ENCODE data around the gene TUBGCP2. TPM values are rescaled to one million over a fixed set of nuclear protein-coding genes. Genes with fewer than 3 reads are reported as not detected.
A peak's percentile ranks its signal among the peaks of the same experiment; 100 is the strongest.

Gene TUBGCP2
- total RNA-seq, 1 donor from 2014 or later, result 66.7 TPM

GRCh38 chr10:133336577-133337369 lies 28.1 kb upstream of the TUBGCP2 start, which contains the start of gene CALY:
Gene CALY, minus strand, starts transcription at chr10:133336896. Its CDS starts 7,907 bp downstream, at chr10:133328989.
- ATAC-seq (ENCODE audit: low read depth) (peak; percentile 40), DNase-seq (peak; percentile 55)
- POLR2A ChIA-PET, result interaction anchor here (0.6 to 1.7 kb wide), 2 partner anchors 21 to 35 kb away, joined by 4 to 8 read pairs; partner anchors contain the start of gene FUOM
- peak within 1 kb of the TSS; percentile 65 for H3K4me3 Mint-ChIP-seq
- TF ChIP-seq CTCF (IDR thresholded peaks at IDR 0.05), result no peak
- H3K9me3 Mint-ChIP-seq, result no peaks in the 10 kb centered on the region
- CTCF ChIA-PET, result no interaction called here
- H3K27me3 Mint-ChIP-seq, result peaks cover 17% of the 10 kb centered on the region
- H3K4me1 Mint-ChIP-seq, result peaks cover 6% of the 10 kb centered on the region
- intact Hi-C loops (cut with micrococcal nuclease), result loop anchor here (2.0 kb wide), 1 partner anchor 20 kb away; no protein-coding TSS in a partner anchor
- H3K27ac Mint-ChIP-seq, result no peak within 1 kb of the TSS
- no peaks in the 10 kb centered on the region for H3K36me3 Mint-ChIP-seq (ENCODE audit: low read depth)

DNA sequence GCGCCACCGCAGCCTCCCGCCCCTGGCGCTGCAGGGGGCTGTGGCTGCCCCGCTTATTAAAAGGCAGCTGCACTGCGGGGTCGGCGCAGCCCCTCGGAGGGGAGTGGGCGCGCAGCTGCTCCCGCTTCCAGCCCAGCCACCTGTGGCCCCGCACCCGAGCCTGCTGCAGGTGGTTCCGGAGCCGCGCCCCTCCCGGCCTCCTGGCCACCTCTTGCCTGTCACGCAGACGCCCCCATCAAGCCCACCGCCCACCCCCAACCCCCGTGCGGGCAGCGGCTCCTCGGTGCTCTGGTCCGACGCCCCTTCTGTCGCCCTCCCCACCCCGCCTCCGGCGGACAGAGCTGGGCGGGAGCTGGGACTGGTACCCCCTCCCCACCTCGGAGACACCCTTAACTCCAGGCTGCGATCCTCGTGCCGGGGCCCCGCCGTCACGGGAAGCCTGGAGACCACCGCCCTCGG lies 27.5 kb upstream of the TUBGCP2 start:
- H3K4me3 Mint-ChIP-seq, result no peak overlapping the region

GRCh38 chr10:133335246-133336117 lies 26.8 kb upstream of the TUBGCP2 start:
- TF ChIP-seq CTCF (IDR thresholded peaks at IDR 0.05), result no peak
- H3K9me3 Mint-ChIP-seq, result no peaks in the 10 kb centered on the region
- no peak overlapping the region for H3K27ac Mint-ChIP-seq
- ChIA-PET CTCF (no interaction called here), POLR2A (interaction anchor here (0.6 to 1.7 kb wide), 4 partner anchors 23 to 580 kb away, joined by 3 to 8 read pairs (median 3); partner anchors contain the start of gene FUOM)
- ATAC-seq (ENCODE audit: low read depth) (peak; percentile 49), DNase-seq (peak; percentile 54)
- H3K27me3 Mint-ChIP-seq, result peaks cover 7% of the 10 kb centered on the region
- intact Hi-C loops (cut with micrococcal nuclease), result loop anchor here (2.0 kb wide), 2 partner anchors 21 to 53 kb away; no protein-coding TSS in a partner anchor
- H3K4me3 Mint-ChIP-seq, result peak overlapping the region; percentile 65
- peaks cover 6% of the 10 kb centered on the region for H3K4me1 Mint-ChIP-seq
- no peaks in the 10 kb centered on the region for H3K36me3 Mint-ChIP-seq (ENCODE audit: low read depth)

More for the DNA sequence above, 27.5 kb upstream of the TUBGCP2 start:
- intact Hi-C loops (cut with micrococcal nuclease), result loop anchor here (2.0 kb wide), 1 partner anchor 21 kb away; no protein-coding TSS in a partner anchor
- Mint-ChIP-seq H3K9me3 (no peaks in the 10 kb centered on the region), H3K27me3 (peaks cover 11% of the 10 kb centered on the region), H3K4me1 (peaks cover 6% of the 10 kb centered on the region), H3K27ac (no peak overlapping the region), H3K36me3 (ENCODE audit: low read depth) (no peaks in the 10 kb centered on the region)
- DNase-seq (no peak), ATAC-seq (ENCODE audit: low read depth) (no peak)
- no peak for TF ChIP-seq CTCF (IDR thresholded peaks at IDR 0.05)
- ChIA-PET POLR2A (interaction anchor here (0.6 to 1.7 kb wide), 2 partner anchors 22 to 34 kb away, joined by 4 to 8 read pairs; partner anchors contain the start of gene FUOM), CTCF (no interaction called here)

DNA sequence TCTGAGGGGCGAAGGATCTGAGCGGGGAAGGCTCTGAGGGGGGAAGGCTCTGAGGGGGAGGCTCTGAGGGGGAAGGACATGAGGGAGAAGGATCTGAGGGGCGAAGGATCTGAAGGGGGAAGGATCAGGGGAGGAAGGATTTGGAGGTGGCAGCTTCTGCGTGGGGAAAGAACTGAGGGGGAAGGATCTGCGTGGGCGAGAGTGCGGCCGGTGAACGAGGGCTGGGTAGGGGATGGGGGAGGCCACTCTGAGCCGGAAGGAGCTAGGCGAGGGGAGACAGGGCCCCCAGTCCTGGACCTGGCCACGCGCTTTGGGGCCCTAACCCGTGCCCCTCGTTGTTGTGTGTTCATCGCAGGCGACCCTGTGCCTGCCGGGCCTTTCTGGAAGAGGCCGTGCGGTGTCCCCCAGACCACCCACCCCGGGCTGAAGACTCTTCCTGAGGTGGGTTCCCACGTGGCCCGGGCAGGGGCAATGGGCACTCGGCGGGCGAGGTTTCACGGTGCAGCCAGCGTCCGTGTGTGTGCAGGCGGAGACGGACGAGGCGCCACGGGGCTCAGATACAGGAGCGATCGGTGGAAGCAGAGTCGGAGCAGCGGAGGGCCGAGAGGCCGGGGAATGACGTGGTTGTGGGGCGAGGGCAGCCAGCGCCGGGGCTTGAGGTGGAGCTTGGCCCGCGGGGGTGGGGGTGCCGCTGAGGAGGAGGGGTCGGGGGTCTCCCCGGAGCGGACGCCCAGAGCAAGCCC lies 26.0 kb upstream of the TUBGCP2 start:
- intact Hi-C loops (cut with micrococcal nuclease), result loop anchor here (2.0 kb wide), 1 partner anchor 54 kb away; no protein-coding TSS in a partner anchor

More for the DNA sequence above, 26.0 kb upstream of the TUBGCP2 start:
- ChIA-PET CTCF (no interaction called here), POLR2A (interaction anchor here (0.6 to 0.7 kb wide), 2 partner anchors 35 to 580 kb away, joined by 3 read pairs; no protein-coding TSS in a partner anchor)
- TF ChIP-seq CTCF (IDR thresholded peaks at IDR 0.05), result no peak
- no peak overlapping the region for H3K27ac Mint-ChIP-seq
- peak overlapping the region; percentile 83 for H3K4me3 Mint-ChIP-seq
- no peaks in the 10 kb centered on the region for H3K36me3 Mint-ChIP-seq (ENCODE audit: low read depth)
- no peak for DNase-seq
- no peaks in the 10 kb centered on the region for H3K9me3 Mint-ChIP-seq
- H3K27me3 Mint-ChIP-seq, result peaks cover 7% of the 10 kb centered on the region
- H3K4me1 Mint-ChIP-seq, result peaks cover 9% of the 10 kb centered on the region
- ATAC-seq (ENCODE audit: low read depth), result peak; percentile 23
